Sigmoid colon (tissue), 4 donors: ENCODE measurements around the gene UTP14C.

ENCODE experiments used
- EP300 ChIP-seq, 4 donors: sonication (generic); formaldehyde crosslinking; IDR thresholded peaks; one replicate each; pipeline ENCODE4 v1.6.1; 2017; ENCODE audit warnings: antibody characterized with exemption in 4 of 4
- POLR2A ChIP-seq, 2 donors: fragments of 450-650 bp; IDR thresholded peaks; one replicate each; pipeline ENCODE4 v1.6.1; 2016; ENCODE audit warnings: antibody characterized with exemption in 2 of 2, mild to moderate bottlenecking in 2 of 2, moderate library complexity in 2 of 2
- POLR2AphosphoS5 ChIP-seq, 4 donors: sonication (generic); formaldehyde crosslinking; IDR thresholded peaks; one replicate each; pipeline ENCODE4 v1.6.1; 2017; ENCODE audit warnings: antibody characterized with exemption in 4 of 4
- TF ChIP-seq, protein P1 (sequence below), 4 experiments: fragments of 450-650 bp in 3 of 4; fragments of 200-600 bp in 1 of 4; IDR thresholded peaks; one replicate each; pipeline ENCODE4 v1.5.1; 2016 to 2019; ENCODE audit warnings: antibody characterized with exemption in 4 of 4, mild to moderate bottlenecking in 3 of 4, moderate library complexity in 2 of 4

DNA sequence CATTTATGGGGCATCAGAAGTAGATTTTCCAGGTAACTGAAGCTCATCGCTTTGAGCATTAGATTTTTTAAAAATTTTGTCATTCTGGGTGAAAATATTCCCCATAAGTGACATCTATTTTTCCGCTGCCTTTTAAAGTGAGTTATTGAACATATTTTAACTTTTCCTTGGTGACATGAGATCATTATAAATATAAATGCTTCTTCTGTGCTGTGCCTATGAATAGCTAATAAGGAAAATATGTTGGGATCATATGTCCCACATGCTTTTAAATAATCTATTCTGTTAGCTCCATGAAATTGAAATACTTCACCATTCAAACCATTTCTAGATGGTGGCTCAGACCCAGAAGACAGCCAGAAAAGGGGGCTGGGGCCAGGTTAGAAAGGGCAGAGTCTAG, 27.3 kb upstream of the UTP14C start:
- TF ChIP-seq, protein P1, sequence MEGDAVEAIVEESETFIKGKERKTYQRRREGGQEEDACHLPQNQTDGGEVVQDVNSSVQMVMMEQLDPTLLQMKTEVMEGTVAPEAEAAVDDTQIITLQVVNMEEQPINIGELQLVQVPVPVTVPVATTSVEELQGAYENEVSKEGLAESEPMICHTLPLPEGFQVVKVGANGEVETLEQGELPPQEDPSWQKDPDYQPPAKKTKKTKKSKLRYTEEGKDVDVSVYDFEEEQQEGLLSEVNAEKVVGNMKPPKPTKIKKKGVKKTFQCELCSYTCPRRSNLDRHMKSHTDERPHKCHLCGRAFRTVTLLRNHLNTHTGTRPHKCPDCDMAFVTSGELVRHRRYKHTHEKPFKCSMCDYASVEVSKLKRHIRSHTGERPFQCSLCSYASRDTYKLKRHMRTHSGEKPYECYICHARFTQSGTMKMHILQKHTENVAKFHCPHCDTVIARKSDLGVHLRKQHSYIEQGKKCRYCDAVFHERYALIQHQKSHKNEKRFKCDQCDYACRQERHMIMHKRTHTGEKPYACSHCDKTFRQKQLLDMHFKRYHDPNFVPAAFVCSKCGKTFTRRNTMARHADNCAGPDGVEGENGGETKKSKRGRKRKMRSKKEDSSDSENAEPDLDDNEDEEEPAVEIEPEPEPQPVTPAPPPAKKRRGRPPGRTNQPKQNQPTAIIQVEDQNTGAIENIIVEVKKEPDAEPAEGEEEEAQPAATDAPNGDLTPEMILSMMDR (IDR thresholded peaks at IDR 0.05) = no peak
- no peak for TF ChIP-seq POLR2A (IDR thresholded peaks at IDR 0.05)
- no peak for TF ChIP-seq EP300 (IDR thresholded peaks at IDR 0.05)
- no peak for TF ChIP-seq POLR2AphosphoS5 (IDR thresholded peaks at IDR 0.05)
